Stimulated activated memory B cell treated with anti-CD40 and anti-IgM and Interleukin-4, amounts not matched to agents 10 μg/mL and 1 μg/mL and 100 μg/mL, for 72 hours (primary cell): ENCODE data around the gene ARID3A.

ENCODE experiments used
- ATAC-seq: fragments of 150-1000 bp; cut with Tn5 transposase; 2 replicates; pipeline ENCODE4 v1.10.0; 2021
- H3K27ac Mint-ChIP-seq: one replicate; pipeline ENCODE4 v1.8.0; 2022; ENCODE audit warnings: mild to moderate bottlenecking, mixed read lengths
- H3K27me3 Mint-ChIP-seq: one replicate; pipeline ENCODE4 v1.8.0; 2022; ENCODE audit warnings: mixed read lengths
- H3K36me3 Mint-ChIP-seq: one replicate; pipeline ENCODE4 v1.8.0; 2022; ENCODE audit warnings: mixed read lengths
- H3K4me1 Mint-ChIP-seq: one replicate; pipeline ENCODE4 v1.8.0; 2022; ENCODE audit warnings: mixed read lengths
- H3K4me3 Mint-ChIP-seq: one replicate; pipeline ENCODE4 v1.8.0; 2022; ENCODE audit warnings: mild to moderate bottlenecking, moderate library complexity, mixed read lengths
- H3K9me3 Mint-ChIP-seq: one replicate; pipeline ENCODE4 v1.8.0; 2022; ENCODE audit warnings: mixed read lengths

ARID3A gene

GRCh38 chr19:998064-998463, 72.2 kb downstream of the ARID3A start:
- no peak for ATAC-seq
- no peak overlapping the region for H3K27ac Mint-ChIP-seq
- no peak overlapping the region for H3K4me3 Mint-ChIP-seq
- no peaks in the 10 kb centered on the region for H3K9me3 Mint-ChIP-seq
- H3K36me3 Mint-ChIP-seq, result peaks cover 7% of the 10 kb centered on the region
- H3K4me1 Mint-ChIP-seq, result peaks cover 26% of the 10 kb centered on the region
- peaks cover 64% of the 10 kb centered on the region for H3K27me3 Mint-ChIP-seq

- H3K36me3 Mint-ChIP-seq, result no peaks in the 10 kb centered on the region
These were observed 73.5 kb downstream of the ARID3A start for GRCh38 chr19:999379-999719.

DNA sequence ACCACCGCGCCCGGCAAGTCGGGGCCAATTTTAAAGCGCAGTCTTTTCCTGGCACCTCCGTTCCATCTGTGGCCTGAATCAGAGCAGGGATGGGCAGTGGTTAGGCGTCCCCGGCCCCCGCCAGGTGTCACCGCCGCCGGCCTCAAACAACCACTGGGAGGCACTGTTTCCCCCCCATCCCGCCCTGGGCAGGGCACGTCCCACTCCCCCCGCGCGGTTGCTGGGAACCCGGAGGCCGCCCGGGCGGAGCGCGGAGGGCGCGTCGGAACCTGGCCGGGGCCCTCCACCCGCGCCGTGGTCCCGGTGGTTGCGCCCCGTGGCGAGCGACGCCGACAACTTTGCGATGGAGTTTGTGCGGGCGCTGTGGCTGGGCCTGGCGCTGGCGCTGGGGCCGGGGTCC, 74.3 kb downstream of the ARID3A start, which contains the start of gene GRIN3B:
GRIN3B (plus strand) TSS at position 325 of the 400 bp plus-strand sequence; CDS start at position 344, 19 bp downstream.
- ATAC-seq, result peak; percentile 55
- Mint-ChIP-seq H3K27me3 (peaks cover 73% of the 10 kb centered on the region), H3K4me3 (peak within 1 kb of the TSS; percentile 57), H3K36me3 (no peaks in the 10 kb centered on the region), H3K27ac (no peak within 1 kb of the TSS), H3K9me3 (no peaks in the 10 kb centered on the region), H3K4me1 (peaks cover 32% of the 10 kb centered on the region)

More at GRCh38 chr19:999379-999719, 73.5 kb downstream of the ARID3A start:
- no peaks in the 10 kb centered on the region for H3K9me3 Mint-ChIP-seq
- peaks cover 73% of the 10 kb centered on the region for H3K27me3 Mint-ChIP-seq
- H3K27ac Mint-ChIP-seq, result no peak overlapping the region
- peaks cover 32% of the 10 kb centered on the region for H3K4me1 Mint-ChIP-seq
- H3K4me3 Mint-ChIP-seq, result peak overlapping the region; percentile 57
- ATAC-seq, result no peak

DNA sequence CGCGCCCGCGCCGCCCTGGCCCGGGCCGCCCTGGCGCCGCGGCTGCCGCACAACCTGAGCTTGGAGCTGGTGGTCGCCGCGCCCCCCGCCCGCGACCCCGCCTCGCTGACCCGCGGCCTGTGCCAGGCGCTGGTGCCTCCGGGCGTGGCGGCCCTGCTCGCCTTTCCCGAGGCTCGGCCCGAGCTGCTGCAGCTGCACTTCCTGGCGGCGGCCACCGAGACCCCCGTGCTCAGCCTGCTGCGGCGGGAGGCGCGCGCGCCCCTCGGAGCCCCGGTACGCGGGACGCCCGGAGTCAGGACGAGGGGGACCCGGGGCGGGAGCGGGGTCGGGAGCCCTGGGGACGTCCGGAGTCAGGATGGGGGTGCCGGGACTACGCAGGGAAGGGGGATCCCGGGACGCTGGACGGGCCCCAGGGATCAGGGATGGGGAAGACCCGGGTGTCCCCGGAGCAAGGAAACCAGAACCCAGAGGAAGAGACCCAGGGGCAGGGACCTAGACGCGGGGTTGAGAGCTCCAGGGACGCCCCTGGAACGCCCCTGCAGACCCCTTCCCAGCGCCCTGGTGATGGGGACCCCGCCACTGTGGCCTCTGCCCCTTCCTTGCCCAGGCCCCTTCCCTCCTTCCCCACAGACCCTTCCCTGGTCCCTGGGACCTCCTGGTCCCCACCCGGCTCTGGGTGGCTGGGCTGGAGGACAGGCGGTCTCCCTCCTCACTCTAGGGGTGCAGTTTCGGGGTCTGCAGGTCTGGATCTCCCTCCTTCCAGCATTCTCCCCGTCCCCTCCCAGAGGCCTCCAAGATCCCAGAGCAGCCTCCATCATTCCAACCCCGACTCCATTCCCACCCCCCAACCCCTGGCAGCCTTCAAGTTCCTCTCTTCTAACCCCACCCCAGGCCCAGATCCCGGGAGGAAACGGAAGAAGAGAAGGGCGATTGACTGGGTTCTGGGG, 75.0 kb downstream of the ARID3A start:
- peaks cover 72% of the 10 kb centered on the region for H3K27me3 Mint-ChIP-seq

DNA sequence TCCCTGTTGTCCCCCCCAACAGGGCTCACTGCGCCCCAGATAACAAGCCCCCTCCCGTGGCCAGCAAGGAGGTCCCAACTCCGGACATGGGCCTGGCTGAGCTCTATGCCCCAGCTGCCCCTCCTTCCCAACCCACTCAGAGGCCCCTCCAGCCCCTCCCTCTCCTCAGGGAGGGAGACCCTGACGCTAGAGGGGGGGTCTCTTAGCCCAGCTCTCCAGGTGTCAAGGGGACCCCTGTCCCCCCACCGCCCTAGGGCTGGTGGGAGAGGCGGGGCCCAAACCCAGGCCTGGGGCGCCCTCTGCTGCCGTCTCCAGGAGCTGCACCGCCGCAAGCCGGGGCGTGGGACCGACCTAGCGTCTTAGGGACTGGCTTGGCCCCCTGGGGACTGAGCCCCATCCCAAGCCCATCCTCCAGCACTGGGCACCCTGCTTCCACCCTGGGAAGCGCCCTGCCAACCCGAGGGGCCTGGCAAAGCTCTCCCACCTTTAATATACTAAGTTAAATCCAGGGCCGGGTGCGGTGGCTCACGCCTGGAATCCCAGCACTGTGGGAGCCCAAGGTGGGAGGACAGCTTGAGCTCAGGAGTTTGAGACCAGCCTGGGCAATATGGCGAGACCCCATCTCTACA, 75.8 kb downstream of the ARID3A start:
- peaks cover 27% of the 10 kb centered on the region for H3K4me1 Mint-ChIP-seq
- H3K27me3 Mint-ChIP-seq, result peaks cover 64% of the 10 kb centered on the region
- no peaks in the 10 kb centered on the region for H3K9me3 Mint-ChIP-seq
- H3K36me3 Mint-ChIP-seq, result peaks cover 3% of the 10 kb centered on the region
- peak; percentile 71 for ATAC-seq
- no peak overlapping the region for H3K4me3 Mint-ChIP-seq
- no peak overlapping the region for H3K27ac Mint-ChIP-seq

More for the DNA sequence above, 75.0 kb downstream of the ARID3A start:
- Mint-ChIP-seq H3K36me3 (no peaks in the 10 kb centered on the region), H3K4me3 (peak overlapping the region; percentile 42), H3K9me3 (no peaks in the 10 kb centered on the region), H3K4me1 (peaks cover 32% of the 10 kb centered on the region), H3K27ac (no peak overlapping the region)
- no peak for ATAC-seq

DNA sequence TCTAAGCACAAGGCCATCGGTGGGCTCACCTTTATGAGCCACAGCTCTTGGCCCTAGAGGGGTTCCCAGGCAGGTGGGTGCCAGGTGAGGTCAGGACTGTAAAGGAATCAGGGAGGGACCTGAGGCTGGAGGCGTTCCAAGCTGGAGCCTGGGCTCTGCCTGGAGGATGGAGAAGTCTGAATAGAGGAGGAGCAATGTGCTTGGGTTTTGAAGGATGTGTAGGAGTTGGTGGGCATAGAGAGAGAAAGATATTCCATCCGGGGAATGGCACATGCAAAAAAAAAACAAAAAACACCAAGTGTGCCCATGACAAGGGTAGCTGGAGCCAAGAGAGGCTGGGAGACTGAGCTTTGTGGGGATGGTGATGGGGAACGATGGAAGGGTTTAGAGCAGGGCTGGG, 76.8 kb downstream of the ARID3A start:
- Mint-ChIP-seq H3K4me3 (no peak overlapping the region), H3K27me3 (peaks cover 54% of the 10 kb centered on the region), H3K27ac (peak overlapping the region; percentile 15), H3K9me3 (no peaks in the 10 kb centered on the region), H3K4me1 (peaks cover 32% of the 10 kb centered on the region), H3K36me3 (peaks cover 10% of the 10 kb centered on the region)
- no peak for ATAC-seq

- no peak for ATAC-seq
- peaks cover 12% of the 10 kb centered on the region for H3K36me3 Mint-ChIP-seq
These were observed 77.4 kb downstream of the ARID3A start for GRCh38 chr19:1003283-1003682.

DNA sequence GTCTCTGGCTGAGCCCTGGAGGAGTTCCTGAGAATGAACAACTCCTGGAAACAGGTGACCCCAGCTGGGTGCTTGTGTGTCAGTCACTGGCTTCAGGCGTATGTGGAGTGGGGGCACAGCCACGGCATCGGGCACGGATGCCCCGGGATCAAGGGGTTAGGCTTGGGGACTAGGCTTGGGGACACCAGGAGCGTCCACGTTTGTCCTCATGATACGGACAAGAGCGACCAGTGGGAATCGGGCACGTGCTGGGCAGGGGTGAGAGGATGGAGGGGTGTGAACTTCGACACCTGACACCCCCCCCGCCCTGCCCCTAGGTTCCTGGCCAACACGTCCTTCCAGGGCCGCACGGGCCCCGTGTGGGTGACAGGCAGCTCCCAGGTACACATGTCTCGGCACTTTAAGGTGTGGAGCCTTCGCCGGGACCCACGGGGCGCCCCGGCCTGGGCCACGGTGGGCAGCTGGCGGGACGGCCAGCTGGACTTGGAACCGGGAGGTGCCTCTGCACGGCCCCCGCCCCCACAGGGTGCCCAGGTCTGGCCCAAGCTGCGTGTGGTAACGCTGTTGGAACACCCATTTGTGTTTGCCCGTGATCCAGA, 78.5 kb downstream of the ARID3A start:
- Mint-ChIP-seq H3K27me3 (peaks cover 37% of the 10 kb centered on the region), H3K4me1 (peaks cover 28% of the 10 kb centered on the region), H3K36me3 (peaks cover 15% of the 10 kb centered on the region), H3K27ac (no peak overlapping the region), H3K9me3 (no peaks in the 10 kb centered on the region), H3K4me3 (no peak overlapping the region)
- ATAC-seq, result no peak

More at GRCh38 chr19:1003283-1003682, 77.4 kb downstream of the ARID3A start:
- Mint-ChIP-seq H3K4me3 (no peak overlapping the region), H3K9me3 (no peaks in the 10 kb centered on the region), H3K4me1 (peaks cover 32% of the 10 kb centered on the region), H3K27me3 (peaks cover 47% of the 10 kb centered on the region), H3K27ac (no peak overlapping the region)

GRCh38 chr19:1004803-1005664, 79.2 kb downstream of the ARID3A start:
- Mint-ChIP-seq H3K27ac (no peak overlapping the region), H3K4me1 (peaks cover 28% of the 10 kb centered on the region), H3K36me3 (peaks cover 20% of the 10 kb centered on the region), H3K4me3 (no peak overlapping the region), H3K27me3 (peaks cover 30% of the 10 kb centered on the region), H3K9me3 (no peaks in the 10 kb centered on the region)
- no peak for ATAC-seq

- Mint-ChIP-seq H3K4me1 (peaks cover 20% of the 10 kb centered on the region), H3K9me3 (no peaks in the 10 kb centered on the region), H3K27ac (no peak overlapping the region), H3K4me3 (peak overlapping the region; percentile 21), H3K36me3 (peaks cover 27% of the 10 kb centered on the region), H3K27me3 (peaks cover 21% of the 10 kb centered on the region)
- ATAC-seq, result no peak
These were observed 81.0 kb downstream of the ARID3A start for GRCh38 chr19:1006711-1007398.

DNA sequence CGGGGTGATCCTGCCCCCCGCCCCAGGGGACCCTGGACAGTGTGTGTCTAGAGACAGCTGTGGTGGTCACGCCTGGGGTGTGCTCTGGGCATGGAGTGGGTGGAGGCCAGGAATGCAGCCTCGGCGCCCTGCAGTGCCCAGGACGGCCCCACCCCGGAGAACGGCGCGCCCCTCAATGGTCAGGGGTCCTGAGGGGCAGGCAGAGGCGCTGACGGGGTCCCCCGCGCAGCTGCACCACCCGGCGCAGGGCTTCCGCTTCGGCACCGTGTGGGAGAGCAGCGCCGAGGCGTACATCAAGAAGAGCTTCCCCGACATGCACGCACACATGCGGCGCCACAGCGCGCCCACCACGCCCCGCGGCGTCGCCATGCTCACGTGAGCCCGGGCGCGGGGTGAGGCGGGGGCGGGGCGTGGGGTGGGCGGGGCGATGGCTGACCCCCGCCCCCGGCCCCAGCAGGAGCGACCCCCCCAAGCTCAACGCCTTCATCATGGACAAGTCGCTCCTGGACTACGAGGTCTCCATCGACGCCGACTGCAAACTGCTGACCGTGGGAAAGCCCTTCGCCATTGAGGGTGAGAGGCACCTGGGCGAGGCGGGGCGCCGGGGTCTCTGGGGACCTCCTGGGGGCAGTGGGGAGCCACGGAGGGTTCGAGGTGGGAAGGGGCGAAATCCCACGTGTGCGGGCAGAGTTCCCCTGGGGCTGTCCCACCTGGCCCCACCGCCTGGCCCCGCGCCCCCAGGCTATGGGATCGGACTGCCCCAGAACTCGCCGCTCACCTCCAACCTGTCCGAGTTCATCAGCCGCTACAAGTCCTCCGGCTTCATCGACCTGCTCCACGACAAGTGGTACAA, 81.8 kb downstream of the ARID3A start:
- peaks cover 16% of the 10 kb centered on the region for H3K4me1 Mint-ChIP-seq
- peaks cover 27% of the 10 kb centered on the region for H3K36me3 Mint-ChIP-seq
- no peaks in the 10 kb centered on the region for H3K9me3 Mint-ChIP-seq
- H3K4me3 Mint-ChIP-seq, result no peak overlapping the region
- ATAC-seq, result peak; percentile 29
- no peak overlapping the region for H3K27ac Mint-ChIP-seq
- peaks cover 13% of the 10 kb centered on the region for H3K27me3 Mint-ChIP-seq

- Mint-ChIP-seq H3K9me3 (no peaks in the 10 kb centered on the region), H3K4me1 (peaks cover 14% of the 10 kb centered on the region), H3K27me3 (peaks cover 8% of the 10 kb centered on the region), H3K36me3 (peaks cover 27% of the 10 kb centered on the region), H3K27ac (no peak overlapping the region), H3K4me3 (no peak overlapping the region)
- no peak for ATAC-seq
These were observed 82.6 kb downstream of the ARID3A start for GRCh38 chr19:1008268-1009040.
